AG10803 (cell line): ENCODE data around the gene AIFM3.

Source experiments
- DNase-seq: peaks from one replicate; pipeline ENCODE4 v3.0.0; 2010; ENCODE audit warnings: low read depth
- H3K4me3 ChIP-seq: 2 replicates; pipeline ENCODE4 v1.5.1; 2011; ENCODE audit warnings: mild to moderate bottlenecking, low read length, control low read depth
- TF ChIP-seq, protein P1 (sequence below): conservative IDR thresholded peaks from 2 replicates; pipeline ENCODE4 v1.5.1; 2011; ENCODE audit warnings: mild to moderate bottlenecking, low read length, control low read depth, inconsistent platforms

Gene AIFM3

GRCh38 chr22:20956258-20957101 lies 10.6 kb upstream of the AIFM3 start:
- DNase-seq, result no peak
- TF ChIP-seq, protein P1, sequence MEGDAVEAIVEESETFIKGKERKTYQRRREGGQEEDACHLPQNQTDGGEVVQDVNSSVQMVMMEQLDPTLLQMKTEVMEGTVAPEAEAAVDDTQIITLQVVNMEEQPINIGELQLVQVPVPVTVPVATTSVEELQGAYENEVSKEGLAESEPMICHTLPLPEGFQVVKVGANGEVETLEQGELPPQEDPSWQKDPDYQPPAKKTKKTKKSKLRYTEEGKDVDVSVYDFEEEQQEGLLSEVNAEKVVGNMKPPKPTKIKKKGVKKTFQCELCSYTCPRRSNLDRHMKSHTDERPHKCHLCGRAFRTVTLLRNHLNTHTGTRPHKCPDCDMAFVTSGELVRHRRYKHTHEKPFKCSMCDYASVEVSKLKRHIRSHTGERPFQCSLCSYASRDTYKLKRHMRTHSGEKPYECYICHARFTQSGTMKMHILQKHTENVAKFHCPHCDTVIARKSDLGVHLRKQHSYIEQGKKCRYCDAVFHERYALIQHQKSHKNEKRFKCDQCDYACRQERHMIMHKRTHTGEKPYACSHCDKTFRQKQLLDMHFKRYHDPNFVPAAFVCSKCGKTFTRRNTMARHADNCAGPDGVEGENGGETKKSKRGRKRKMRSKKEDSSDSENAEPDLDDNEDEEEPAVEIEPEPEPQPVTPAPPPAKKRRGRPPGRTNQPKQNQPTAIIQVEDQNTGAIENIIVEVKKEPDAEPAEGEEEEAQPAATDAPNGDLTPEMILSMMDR, result no peak
- H3K4me3 ChIP-seq, result peak overlapping the region; percentile 80

DNA sequence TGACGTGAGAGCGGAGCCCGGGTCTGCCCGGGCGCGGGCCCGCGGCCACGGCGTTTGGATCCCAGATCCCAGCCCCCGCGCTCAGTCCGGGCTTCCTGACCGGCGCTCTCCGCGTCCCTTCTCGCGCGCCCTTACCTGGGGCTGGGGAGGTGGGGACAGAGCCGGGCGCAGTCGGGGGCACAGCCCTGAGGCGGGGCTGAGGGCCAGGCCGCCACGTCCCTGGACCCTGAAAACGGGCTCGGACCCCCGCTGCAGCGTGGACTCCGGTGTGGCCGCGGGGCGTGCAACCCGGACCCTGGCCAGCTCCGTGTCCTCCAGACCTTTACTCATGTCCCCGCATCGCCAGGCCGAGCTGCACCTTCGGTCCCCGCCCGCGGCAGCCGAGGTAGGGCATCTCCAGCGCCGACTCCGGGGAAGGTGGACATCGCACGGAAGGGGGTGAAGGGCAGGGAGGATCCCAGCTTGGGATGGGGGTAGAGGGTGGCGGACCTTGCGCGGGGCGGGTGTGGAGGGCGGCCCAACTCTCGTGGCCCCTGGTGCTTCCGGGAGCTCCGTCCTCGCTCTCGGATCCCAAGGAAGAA lies 9.9 kb upstream of the AIFM3 start:
- DNase-seq, result no peak
- TF ChIP-seq, protein P1, result no peak

GRCh38 chr22:20957683-20958431 lies 9.2 kb upstream of the AIFM3 start:
- peak; percentile 24 for DNase-seq
- TF ChIP-seq, protein P1, result no peak
- peak overlapping the region; percentile 80 for H3K4me3 ChIP-seq

More for the DNA sequence above, 9.9 kb upstream of the AIFM3 start:
- peak overlapping the region; percentile 80 for H3K4me3 ChIP-seq

GRCh38 chr22:20959578-20960461 lies 7.2 kb upstream of the AIFM3 start:
- no peak for DNase-seq

GRCh38 chr22:20960609-20961008 lies 6.4 kb upstream of the AIFM3 start:
- TF ChIP-seq, protein P1, result no peak
- H3K4me3 ChIP-seq, result no peak overlapping the region
- no peak for DNase-seq

More at GRCh38 chr22:20959578-20960461, 7.2 kb upstream of the AIFM3 start:
- TF ChIP-seq, protein P1, result no peak
- no peak overlapping the region for H3K4me3 ChIP-seq

DNA sequence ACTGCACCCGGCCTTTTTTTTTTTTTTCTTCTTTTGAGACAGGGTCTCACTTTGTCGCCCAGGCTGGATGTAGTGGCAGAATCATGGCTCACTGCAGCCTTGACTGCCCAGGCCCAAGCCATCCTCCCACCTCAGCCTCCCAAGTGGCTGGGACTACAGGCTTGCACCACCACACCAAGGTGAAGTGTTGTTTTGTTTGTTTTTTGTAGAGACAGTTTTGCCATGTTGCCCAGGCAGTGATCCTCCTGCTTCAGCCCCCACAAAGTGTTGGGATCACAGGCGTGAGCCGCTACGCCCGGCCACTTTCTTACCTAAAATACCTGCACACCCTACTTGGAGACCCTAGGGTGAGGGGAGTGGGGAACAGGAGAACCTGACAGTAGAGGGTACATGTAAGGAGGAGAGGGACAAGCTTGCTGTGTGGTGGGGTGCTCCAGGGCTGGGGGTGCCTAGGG lies 4.5 kb upstream of the AIFM3 start:
- TF ChIP-seq, protein P1, result no peak
- no peak for DNase-seq
- no peak overlapping the region for H3K4me3 ChIP-seq
